Measurements from ENCODE around the gene ERBB3. TPM values are rescaled to one million over a fixed set of nuclear protein-coding genes. Genes with fewer than 3 reads are reported as not detected.
"Not testable (repeated sequence)": the region's sequence is repeated elsewhere in the genome, so short reads cannot be mapped to it uniquely, and the experiment has no call there.

ERBB3 gene
- total RNA-seq, 1 donor, result 1.7 TPM

- TF ChIP-seq CTCF (IDR thresholded peaks at IDR 0.05; ENCODE audit: insufficient read depth, low read depth, low read length), result no peak
- peak overlapping the region; percentile 50 for H3K4me3 ChIP-seq (ENCODE audit: low read depth, low read length)
- DNase-seq (ENCODE audit: low read depth), result no peak
Observed at GRCh38 chr12:56040963-56041551, 38.9 kb upstream of the ERBB3 start.

- peak; percentile 46 for TF ChIP-seq CTCF (IDR thresholded peaks at IDR 0.05; ENCODE audit: insufficient read depth, low read depth, low read length)
- peak; percentile 100 for DNase-seq (ENCODE audit: low read depth)
- peak within 1 kb of the TSS; percentile 99 for H3K4me3 ChIP-seq (ENCODE audit: low read depth, low read length)
Observed at GRCh38 chr12:56041552-56042429, 38.2 kb upstream of the ERBB3 start, which contains the start of gene RPS26. Gene RPS26, plus strand, starts transcription at chr12:56041918. Its CDS starts 249 bp downstream, at chr12:56042167.

- not testable (repeated sequence) for DNase-seq (ENCODE audit: low read depth)
- H3K4me3 ChIP-seq (ENCODE audit: low read depth, low read length), result peak overlapping the region; percentile 99
Observed at GRCh38 chr12:56042430-56042813, 37.5 kb upstream of the ERBB3 start.

GRCh38 chr12:56042843-56043242 is 37.1 kb upstream of the ERBB3 start:
- no peak for TF ChIP-seq CTCF (IDR thresholded peaks at IDR 0.05; ENCODE audit: insufficient read depth, low read depth, low read length)
- DNase-seq (ENCODE audit: low read depth), result no peak
- peak overlapping the region; percentile 99 for H3K4me3 ChIP-seq (ENCODE audit: low read depth, low read length)

- DNase-seq (ENCODE audit: low read depth), result no peak
- no peak overlapping the region for H3K4me3 ChIP-seq (ENCODE audit: low read depth, low read length)
- TF ChIP-seq CTCF (IDR thresholded peaks at IDR 0.05; ENCODE audit: insufficient read depth, low read depth, low read length), result no peak
Observed at GRCh38 chr12:56046027-56046780, 33.8 kb upstream of the ERBB3 start.

- H3K4me3 ChIP-seq (ENCODE audit: low read depth, low read length), result no peak overlapping the region
- DNase-seq (ENCODE audit: low read depth), result peak; percentile 73
- TF ChIP-seq CTCF (IDR thresholded peaks at IDR 0.05; ENCODE audit: insufficient read depth, low read depth, low read length), result no peak
Observed at GRCh38 chr12:56053407-56053893, 26.5 kb upstream of the ERBB3 start.

GRCh38 chr12:56059964-56060363 is 20.0 kb upstream of the ERBB3 start:
- DNase-seq (ENCODE audit: low read depth), result peak; percentile 14
- H3K4me3 ChIP-seq (ENCODE audit: low read depth, low read length), result not testable (repeated sequence)
